ENCODE results near the gene LRCH1. TPM values are rescaled to one million over a fixed set of nuclear protein-coding genes. Genes with fewer than 3 reads are reported as not detected.

LRCH1 gene
- polyA plus RNA-seq, 1 of the 3 experiments (the other 2 are of a cell fraction): 5.5 TPM

DNA sequence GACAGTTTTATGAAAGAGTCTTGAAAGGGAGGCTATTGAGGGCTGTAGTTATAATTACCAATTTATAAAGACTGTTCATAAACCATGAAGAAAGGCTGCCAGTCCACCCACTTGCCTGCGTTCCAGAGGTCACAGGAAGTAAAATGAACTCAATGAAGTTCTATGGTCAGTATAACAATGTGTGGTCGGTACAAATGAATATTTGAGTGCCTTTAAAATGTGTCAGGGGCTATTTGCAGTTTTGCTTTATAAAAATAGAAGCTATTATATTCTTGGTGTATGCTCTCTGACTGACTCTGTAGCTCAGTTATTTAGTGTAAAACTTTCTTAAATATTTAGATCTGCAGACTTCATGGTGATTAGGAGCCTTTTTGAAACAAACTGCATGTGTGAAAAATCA, 197.0 kb downstream of the LRCH1 start (continued):
- TF ChIP-seq TEAD4 (IDR thresholded peaks at IDR 0.05; ENCODE audit: borderline replicate concordance, insufficient read depth): no peak
- TF ChIP-seq, protein P1, sequence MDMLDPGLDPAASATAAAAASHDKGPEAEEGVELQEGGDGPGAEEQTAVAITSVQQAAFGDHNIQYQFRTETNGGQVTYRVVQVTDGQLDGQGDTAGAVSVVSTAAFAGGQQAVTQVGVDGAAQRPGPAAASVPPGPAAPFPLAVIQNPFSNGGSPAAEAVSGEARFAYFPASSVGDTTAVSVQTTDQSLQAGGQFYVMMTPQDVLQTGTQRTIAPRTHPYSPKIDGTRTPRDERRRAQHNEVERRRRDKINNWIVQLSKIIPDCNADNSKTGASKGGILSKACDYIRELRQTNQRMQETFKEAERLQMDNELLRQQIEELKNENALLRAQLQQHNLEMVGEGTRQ (IDR thresholded peaks at IDR 0.05; ENCODE audit: borderline replicate concordance, low read depth, low read length): no peak
- no peak for TF ChIP-seq FOXM1 (IDR thresholded peaks at IDR 0.05; ENCODE audit: low read depth)

DNA sequence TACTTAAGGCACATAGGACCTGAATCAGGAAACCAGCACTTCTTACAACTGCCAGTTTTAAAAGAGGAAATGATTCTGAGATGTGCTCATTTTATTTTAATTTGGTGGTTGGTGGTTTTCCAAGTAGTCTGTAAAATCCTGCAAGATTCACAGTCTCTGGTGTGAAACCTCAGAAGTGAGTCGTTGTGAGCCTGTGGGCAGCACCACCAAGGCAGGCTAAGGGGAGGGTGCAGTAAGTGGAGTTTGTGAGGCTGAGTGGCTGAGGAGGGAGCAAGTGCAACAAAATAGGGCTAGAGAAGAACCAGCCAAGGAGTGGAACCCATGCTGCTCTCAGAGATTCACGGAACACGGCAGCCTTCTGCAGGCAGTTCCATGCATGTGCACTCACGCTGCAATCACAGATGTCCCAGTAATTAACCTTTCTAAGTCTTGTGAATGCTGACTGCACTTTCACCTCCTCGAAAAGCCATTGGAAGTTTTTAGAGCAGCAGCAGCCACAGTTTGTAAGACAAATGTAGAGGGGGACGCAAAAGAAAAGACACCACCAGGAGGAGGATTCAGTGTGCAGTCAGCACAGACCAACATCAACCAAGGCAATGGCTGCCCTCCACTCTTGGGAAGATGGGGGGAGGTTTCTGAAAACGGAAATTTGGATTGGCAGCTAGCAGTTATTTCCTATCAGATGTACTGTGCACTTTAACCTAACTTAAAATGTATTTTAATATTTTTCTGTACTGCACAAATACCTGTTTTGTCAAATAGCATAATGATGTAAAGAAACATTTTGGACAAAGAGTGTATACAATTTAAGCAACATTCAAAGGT, 199.1 kb downstream of the LRCH1 start:
- no peak for DNase-seq
- WGBS (ENCODE audit: low lambda C conversion rate): 93% methylated on average over 7 of the region's 7 CpGs
- H3K4me1 ChIP-seq (ENCODE audit: control insufficient read depth in 1 of 2, insufficient read depth in 2 of 2, low read depth in 1 of 2, low read length in 1 of 2): peaks cover 7 to 16% of the 10 kb centered on the region in 2 experiments; a peak in 3 of 4 replicates
- no peaks in the 10 kb centered on the region for H3K9me2 ChIP-seq
- H3K4me2 ChIP-seq: no peak overlapping the region
- H3K27ac ChIP-seq (ENCODE audit: low read depth in 2 of 2, low read length in 1 of 2): peak overlapping the region in 1 of 2 experiments; percentile 2; a peak in 1 of 4 replicates
- POLR2A ChIA-PET: no interaction called here
- H3K36me3 ChIP-seq (replicated peaks in 1 of 2; ENCODE audit: control insufficient read depth in 1 of 2, insufficient read depth in 2 of 2, low read length in 1 of 2): peaks cover 11 to 14% of the 10 kb centered on the region in 2 experiments
- no peak overlapping the region for H2AFZ ChIP-seq (ENCODE audit: low read depth)
- no peaks in the 10 kb centered on the region for H3K9me3 ChIP-seq
- no peak overlapping the region for H3K9ac ChIP-seq
- no peak overlapping the region for H3K4me3 ChIP-seq (ENCODE audit: low read depth in 2 of 2, low read length in 1 of 2)
- CTCF ChIA-PET: interaction anchor here (0.9 to 1.0 kb wide), 2 partner anchors 13 to 200 kb away, joined by 3 to 4 read pairs; no protein-coding TSS in a partner anchor
- no peaks in the 10 kb centered on the region for H4K20me1 ChIP-seq (ENCODE audit: insufficient read depth)
- TF ChIP-seq, protein P2, sequence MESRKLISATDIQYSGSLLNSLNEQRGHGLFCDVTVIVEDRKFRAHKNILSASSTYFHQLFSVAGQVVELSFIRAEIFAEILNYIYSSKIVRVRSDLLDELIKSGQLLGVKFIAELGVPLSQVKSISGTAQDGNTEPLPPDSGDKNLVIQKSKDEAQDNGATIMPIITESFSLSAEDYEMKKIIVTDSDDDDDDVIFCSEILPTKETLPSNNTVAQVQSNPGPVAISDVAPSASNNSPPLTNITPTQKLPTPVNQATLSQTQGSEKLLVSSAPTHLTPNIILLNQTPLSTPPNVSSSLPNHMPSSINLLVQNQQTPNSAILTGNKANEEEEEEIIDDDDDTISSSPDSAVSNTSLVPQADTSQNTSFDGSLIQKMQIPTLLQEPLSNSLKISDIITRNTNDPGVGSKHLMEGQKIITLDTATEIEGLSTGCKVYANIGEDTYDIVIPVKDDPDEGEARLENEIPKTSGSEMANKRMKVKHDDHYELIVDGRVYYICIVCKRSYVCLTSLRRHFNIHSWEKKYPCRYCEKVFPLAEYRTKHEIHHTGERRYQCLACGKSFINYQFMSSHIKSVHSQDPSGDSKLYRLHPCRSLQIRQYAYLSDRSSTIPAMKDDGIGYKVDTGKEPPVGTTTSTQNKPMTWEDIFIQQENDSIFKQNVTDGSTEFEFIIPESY (IDR thresholded peaks at IDR 0.05; ENCODE audit: borderline replicate concordance, low read depth): no peak
- no peak for TF ChIP-seq RAD21 (IDR thresholded peaks at IDR 0.05; ENCODE audit: low read length)
- TF ChIP-seq NRF1 (IDR thresholded peaks at IDR 0.05; ENCODE audit: low read depth, low read length): no peak
- no peak for TF ChIP-seq TCF12 (IDR thresholded peaks at IDR 0.05)
- TF ChIP-seq, protein P3, sequence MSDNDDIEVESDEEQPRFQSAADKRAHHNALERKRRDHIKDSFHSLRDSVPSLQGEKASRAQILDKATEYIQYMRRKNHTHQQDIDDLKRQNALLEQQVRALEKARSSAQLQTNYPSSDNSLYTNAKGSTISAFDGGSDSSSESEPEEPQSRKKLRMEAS (IDR thresholded peaks at IDR 0.05; ENCODE audit: low read depth): no peak
- TF ChIP-seq RFX5 (IDR thresholded peaks at IDR 0.05; ENCODE audit: low read length): no peak
- no peak for TF ChIP-seq PBX3 (IDR thresholded peaks at IDR 0.05)
- TF ChIP-seq ELF1 (IDR thresholded peaks at IDR 0.05): no peak
- TF ChIP-seq JUND (IDR thresholded peaks at IDR 0.05): no peak
- no peak for TF ChIP-seq MEF2A (IDR thresholded peaks at IDR 0.05; ENCODE audit: borderline replicate concordance, low read depth)
- TF ChIP-seq, protein P4, sequence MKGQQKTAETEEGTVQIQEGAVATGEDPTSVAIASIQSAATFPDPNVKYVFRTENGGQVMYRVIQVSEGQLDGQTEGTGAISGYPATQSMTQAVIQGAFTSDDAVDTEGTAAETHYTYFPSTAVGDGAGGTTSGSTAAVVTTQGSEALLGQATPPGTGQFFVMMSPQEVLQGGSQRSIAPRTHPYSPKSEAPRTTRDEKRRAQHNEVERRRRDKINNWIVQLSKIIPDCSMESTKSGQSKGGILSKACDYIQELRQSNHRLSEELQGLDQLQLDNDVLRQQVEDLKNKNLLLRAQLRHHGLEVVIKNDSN (IDR thresholded peaks at IDR 0.05; ENCODE audit: borderline replicate concordance, low read depth): no peak
- no peak for TF ChIP-seq SMC3 (IDR thresholded peaks at IDR 0.05; ENCODE audit: low read depth, low read length)
- TF ChIP-seq YY1 (IDR thresholded peaks at IDR 0.05; ENCODE audit: low read depth): no peak
- no peak for TF ChIP-seq FOXM1 (IDR thresholded peaks at IDR 0.05; ENCODE audit: low read depth)
- TF ChIP-seq, protein P5, sequence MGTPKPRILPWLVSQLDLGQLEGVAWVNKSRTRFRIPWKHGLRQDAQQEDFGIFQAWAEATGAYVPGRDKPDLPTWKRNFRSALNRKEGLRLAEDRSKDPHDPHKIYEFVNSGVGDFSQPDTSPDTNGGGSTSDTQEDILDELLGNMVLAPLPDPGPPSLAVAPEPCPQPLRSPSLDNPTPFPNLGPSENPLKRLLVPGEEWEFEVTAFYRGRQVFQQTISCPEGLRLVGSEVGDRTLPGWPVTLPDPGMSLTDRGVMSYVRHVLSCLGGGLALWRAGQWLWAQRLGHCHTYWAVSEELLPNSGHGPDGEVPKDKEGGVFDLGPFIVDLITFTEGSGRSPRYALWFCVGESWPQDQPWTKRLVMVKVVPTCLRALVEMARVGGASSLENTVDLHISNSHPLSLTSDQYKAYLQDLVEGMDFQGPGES (IDR thresholded peaks at IDR 0.05; ENCODE audit: low read depth, low read length): no peak
- TF ChIP-seq SIN3A (IDR thresholded peaks at IDR 0.05; ENCODE audit: borderline replicate concordance, low read depth, low read length): no peak
- H3F3A ChIP-seq (replicated peaks; ENCODE audit: insufficient read depth): peaks cover 14% of the 10 kb centered on the region
- no peaks in the 10 kb centered on the region for H3K27me3 ChIP-seq (ENCODE audit: insufficient read depth)
- no peaks in the 10 kb centered on the region for H3K79me2 ChIP-seq (ENCODE audit: insufficient read depth)

Data from SK-N-SH (cell line).